OCI-LY3 (cell line): ENCODE measurements around the gene KNOP1.
A peak's percentile ranks its signal among the peaks of the same experiment; 100 is the strongest.

ENCODE experiments used
- H2AFZ ChIP-seq: fragments of 200-600, 300-600 bp; shearing (Covaris generic); 2 replicates; pipeline ENCODE4 v1.6.0; 2014; ENCODE audit warnings: antibody characterized with exemption, low read depth, low read length
- H3K27ac ChIP-seq: fragments of 200-600, 300-600 bp; sonication (generic); 2 replicates; pipeline ENCODE4 v1.5.1; 2014; ENCODE audit warnings: mild to moderate bottlenecking, low read length, moderate library complexity, mixed read lengths
- H3K27me3 ChIP-seq: fragments of 200-600, 300-600 bp; sonication (generic); 2 replicates; pipeline ENCODE4 v1.6.1; 2014; ENCODE audit warnings: low read depth, low read length, mixed read lengths
- H3K36me3 ChIP-seq: fragments of 200-600, 300-600 bp; sonication (generic); replicated peaks from 2 replicates; pipeline ENCODE3; 2014; ENCODE audit warnings: low read depth, low read length, mixed read lengths
- H3K4me1 ChIP-seq: fragments of 300-600, 200-600 bp; sonication (generic); 2 replicates; pipeline ENCODE4 v1.6.1; 2014; ENCODE audit warnings: low read length, mixed read lengths
- H3K4me2 ChIP-seq: fragments of 200-600, 300-600 bp; sonication (generic); 2 replicates; pipeline ENCODE4 v1.6.1; 2014; ENCODE audit warnings: low read length, mixed read lengths
- H3K4me3 ChIP-seq: fragments of 300-600, 200-600 bp; sonication (generic); 2 replicates; pipeline ENCODE4 v1.5.1; 2014; ENCODE audit warnings: antibody characterized with exemption, mild to moderate bottlenecking, low read length, moderate library complexity
- H3K79me2 ChIP-seq: fragments of 300-600, 200-600 bp; shearing (Covaris generic); 2 replicates; pipeline ENCODE4 v1.6.1; 2014; ENCODE audit warnings: mild to moderate bottlenecking, low read length, mixed read lengths
- H3K9ac ChIP-seq: fragments of 300-600, 200-600 bp; shearing (Covaris generic); 2 replicates; pipeline ENCODE4 v1.6.0; 2014; ENCODE audit warnings: mild to moderate bottlenecking, low read length, moderate library complexity
- H3K9me3 ChIP-seq: fragments of 200-600, 300-600 bp; shearing (Covaris generic); 2 replicates; pipeline ENCODE4 v1.6.1; 2014; ENCODE audit warnings: low read length, mixed read lengths; ENCODE audit not compliant: insufficient read depth
- H4K20me1 ChIP-seq: fragments of 200-600, 300-600 bp; sonication (generic); 2 replicates; pipeline ENCODE4 v1.6.1; 2016; ENCODE audit warnings: low read length, mixed read lengths; ENCODE audit not compliant: insufficient read depth
- CTCF ChIP-seq: fragments of 200-600, 300-600 bp; sonication (generic); IDR thresholded peaks from 2 replicates; pipeline ENCODE4 v1.5.1; 2014; ENCODE audit warnings: antibody characterized with exemption, low read length, low read depth
- EZH2phosphoT487 ChIP-seq: fragments of 200-600 bp; shearing (Covaris generic); IDR thresholded peaks from 2 replicates; pipeline ENCODE4 v1.6.1; 2018; ENCODE audit warnings: antibody characterized with exemption, mixed run types, low read depth

The KNOP1 gene

GRCh38 chr16:19716183-19716582, 1.8 kb downstream of the KNOP1 start:
- no peak for TF ChIP-seq CTCF
- TF ChIP-seq EZH2phosphoT487, result no peak
- Histone ChIP-seq H3K4me1 (peaks cover 24% of the 10 kb centered on the region), H4K20me1 (no peaks in the 10 kb centered on the region), H3K9ac (peak overlapping the region; percentile 92; the same call in 1 of the 2 replicates), H3K4me2 (peak overlapping the region; percentile 91), H3K36me3 (peaks cover 30% of the 10 kb centered on the region), H3K4me3 (peak overlapping the region; percentile 89), H3K27ac (no peak overlapping the region), H3K27me3 (no peaks in the 10 kb centered on the region), H3K79me2 (peaks cover 89% of the 10 kb centered on the region), H3K9me3 (no peaks in the 10 kb centered on the region), H2AFZ (no peak overlapping the region)

GRCh38 chr16:19715566-19715965, 2.5 kb downstream of the KNOP1 start:
- Histone ChIP-seq H4K20me1 (no peaks in the 10 kb centered on the region), H3K4me2 (no peak overlapping the region), H3K4me1 (peaks cover 24% of the 10 kb centered on the region), H3K4me3 (no peak overlapping the region), H3K79me2 (peaks cover 96% of the 10 kb centered on the region), H3K27me3 (no peaks in the 10 kb centered on the region), H2AFZ (no peak overlapping the region), H3K9ac (no peak overlapping the region), H3K9me3 (no peaks in the 10 kb centered on the region), H3K27ac (no peak overlapping the region), H3K36me3 (peaks cover 34% of the 10 kb centered on the region)
- TF ChIP-seq CTCF, result no peak
- TF ChIP-seq EZH2phosphoT487, result no peak

GRCh38 chr16:19713697-19714096, 4.3 kb downstream of the KNOP1 start:
- Histone ChIP-seq H4K20me1 (no peaks in the 10 kb centered on the region), H3K36me3 (peaks cover 52% of the 10 kb centered on the region), H3K9me3 (no peaks in the 10 kb centered on the region), H3K4me3 (no peak overlapping the region), H3K9ac (no peak overlapping the region), H3K4me2 (no peak overlapping the region), H3K79me2 (peaks cover 100% of the 10 kb centered on the region), H3K27me3 (no peaks in the 10 kb centered on the region), H3K4me1 (peaks cover 8% of the 10 kb centered on the region), H3K27ac (no peak overlapping the region), H2AFZ (no peak overlapping the region)
- TF ChIP-seq CTCF, result no peak
- TF ChIP-seq EZH2phosphoT487, result no peak

GRCh38 chr16:19712418-19713058, 5.5 kb downstream of the KNOP1 start:
- Histone ChIP-seq H3K4me3 (no peak overlapping the region), H3K4me1 (peaks cover 8% of the 10 kb centered on the region), H3K9me3 (no peaks in the 10 kb centered on the region), H3K27me3 (no peaks in the 10 kb centered on the region), H3K27ac (no peak overlapping the region), H2AFZ (no peak overlapping the region), H4K20me1 (0 out of 2 replicates have a peak, but pooled peaks cover 3% of the 10 kb centered on the region), H3K79me2 (peaks cover 98% of the 10 kb centered on the region), H3K4me2 (no peak overlapping the region), H3K36me3 (peaks cover 61% of the 10 kb centered on the region), H3K9ac (no peak overlapping the region)
- no peak for TF ChIP-seq EZH2phosphoT487
- no peak for TF ChIP-seq CTCF
